Gastroesophageal sphincter (tissue), 3 donors: ENCODE results near the gene ZFAND4.
"Not testable (repeated sequence)": the region's sequence is repeated elsewhere in the genome, so short reads cannot be mapped to it uniquely, and the experiment has no call there.

Source experiments
- CTCF ChIP-seq, 4 experiments: fragments of 200-600 bp in 2 of 4; fragments of 450-650 bp in 2 of 4; sonication (generic) in 1 of 4; IDR thresholded peaks; one replicate each; pipeline ENCODE4 v1.5.1; 2017 to 2019; ENCODE audit warnings: antibody characterized with exemption in 4 of 4, mild to moderate bottlenecking in 2 of 4, moderate library complexity in 2 of 4
- EP300 ChIP-seq: sonication (generic); formaldehyde crosslinking; IDR thresholded peaks from one replicate; pipeline ENCODE4 v1.6.1; 2017; ENCODE audit warnings: antibody characterized with exemption, mild to moderate bottlenecking

GRCh38 chr10:45717053-45717452 is 44.5 kb upstream of the ZFAND4 start:
- not testable (repeated sequence) for TF ChIP-seq CTCF (IDR thresholded peaks at IDR 0.05); EP300
